ENCODE measurements around the gene NMT1. TPM values are rescaled to one million over a fixed set of nuclear protein-coding genes. Genes with fewer than 3 reads are reported as not detected.

The NMT1 gene
- total RNA-seq, 1 experiment from 2014 or later: 152 TPM

DNA sequence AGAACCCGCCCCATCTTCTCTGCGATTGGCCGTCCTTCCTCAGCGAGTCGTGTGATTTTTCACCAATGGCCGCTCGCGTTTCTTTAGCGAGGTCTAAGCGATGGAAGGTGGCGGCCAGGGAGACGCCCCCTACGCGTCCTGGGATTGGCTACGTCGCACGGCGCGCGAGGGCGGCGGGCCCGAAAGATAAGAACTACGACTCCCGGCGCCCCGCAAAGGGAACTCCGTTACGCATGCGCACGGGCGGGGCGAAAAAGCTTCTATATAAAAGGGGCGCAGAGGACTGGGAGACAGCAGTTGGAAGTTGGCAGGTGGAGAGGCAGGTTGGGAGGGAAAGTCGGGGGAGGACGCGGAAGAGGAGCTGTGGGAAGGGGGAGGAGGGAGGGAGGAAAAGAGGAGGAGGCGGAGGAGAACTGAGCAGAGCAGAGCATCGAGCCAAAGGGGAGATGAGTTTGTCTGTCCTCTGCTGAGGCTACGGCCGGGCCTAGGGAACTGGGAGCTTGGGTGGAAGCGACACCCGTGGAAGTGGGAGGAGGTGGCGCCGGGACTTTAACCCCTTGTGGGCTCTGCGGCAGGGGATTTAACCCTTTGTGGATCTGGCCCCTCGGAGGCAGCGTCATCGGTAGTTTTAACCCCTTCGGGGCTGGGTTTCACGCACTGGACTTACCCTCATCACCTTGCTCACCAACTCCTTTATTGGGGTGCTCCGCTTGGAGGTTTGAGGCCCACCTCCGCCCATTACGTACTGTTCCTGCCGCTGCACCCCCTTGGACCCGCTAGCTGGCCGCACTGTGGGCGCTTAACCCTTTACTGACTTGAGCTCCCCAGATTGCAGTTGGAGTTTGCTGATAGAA lies 87.3 kb downstream of the NMT1 start, which contains the start of gene HEXIM1 (continued):
- TF ChIP-seq, protein P1, sequence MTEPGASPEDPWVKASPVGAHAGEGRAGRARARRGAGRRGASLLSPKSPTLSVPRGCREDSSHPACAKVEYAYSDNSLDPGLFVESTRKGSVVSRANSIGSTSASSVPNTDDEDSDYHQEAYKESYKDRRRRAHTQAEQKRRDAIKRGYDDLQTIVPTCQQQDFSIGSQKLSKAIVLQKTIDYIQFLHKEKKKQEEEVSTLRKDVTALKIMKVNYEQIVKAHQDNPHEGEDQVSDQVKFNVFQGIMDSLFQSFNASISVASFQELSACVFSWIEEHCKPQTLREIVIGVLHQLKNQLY (CRISPR knock-in tag; IDR thresholded peaks at IDR 0.05): no peak
- TF ChIP-seq ZNF423 (CRISPR knock-in tag; IDR thresholded peaks at IDR 0.05): no peak
- TF ChIP-seq, protein P2, sequence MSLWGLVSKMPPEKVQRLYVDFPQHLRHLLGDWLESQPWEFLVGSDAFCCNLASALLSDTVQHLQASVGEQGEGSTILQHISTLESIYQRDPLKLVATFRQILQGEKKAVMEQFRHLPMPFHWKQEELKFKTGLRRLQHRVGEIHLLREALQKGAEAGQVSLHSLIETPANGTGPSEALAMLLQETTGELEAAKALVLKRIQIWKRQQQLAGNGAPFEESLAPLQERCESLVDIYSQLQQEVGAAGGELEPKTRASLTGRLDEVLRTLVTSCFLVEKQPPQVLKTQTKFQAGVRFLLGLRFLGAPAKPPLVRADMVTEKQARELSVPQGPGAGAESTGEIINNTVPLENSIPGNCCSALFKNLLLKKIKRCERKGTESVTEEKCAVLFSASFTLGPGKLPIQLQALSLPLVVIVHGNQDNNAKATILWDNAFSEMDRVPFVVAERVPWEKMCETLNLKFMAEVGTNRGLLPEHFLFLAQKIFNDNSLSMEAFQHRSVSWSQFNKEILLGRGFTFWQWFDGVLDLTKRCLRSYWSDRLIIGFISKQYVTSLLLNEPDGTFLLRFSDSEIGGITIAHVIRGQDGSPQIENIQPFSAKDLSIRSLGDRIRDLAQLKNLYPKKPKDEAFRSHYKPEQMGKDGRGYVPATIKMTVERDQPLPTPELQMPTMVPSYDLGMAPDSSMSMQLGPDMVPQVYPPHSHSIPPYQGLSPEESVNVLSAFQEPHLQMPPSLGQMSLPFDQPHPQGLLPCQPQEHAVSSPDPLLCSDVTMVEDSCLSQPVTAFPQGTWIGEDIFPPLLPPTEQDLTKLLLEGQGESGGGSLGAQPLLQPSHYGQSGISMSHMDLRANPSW (CRISPR knock-in tag; conservative IDR thresholded peaks at IDR 0.05; ENCODE audit: low read depth): no peak
- peak; percentile 95 for TF ChIP-seq ZNF416 (CRISPR knock-in tag; IDR thresholded peaks at IDR 0.05)
- peak; percentile 97 for TF ChIP-seq ZNF263 (CRISPR knock-in tag; IDR thresholded peaks at IDR 0.05; ENCODE audit: low read depth)
- TF ChIP-seq, protein P3, sequence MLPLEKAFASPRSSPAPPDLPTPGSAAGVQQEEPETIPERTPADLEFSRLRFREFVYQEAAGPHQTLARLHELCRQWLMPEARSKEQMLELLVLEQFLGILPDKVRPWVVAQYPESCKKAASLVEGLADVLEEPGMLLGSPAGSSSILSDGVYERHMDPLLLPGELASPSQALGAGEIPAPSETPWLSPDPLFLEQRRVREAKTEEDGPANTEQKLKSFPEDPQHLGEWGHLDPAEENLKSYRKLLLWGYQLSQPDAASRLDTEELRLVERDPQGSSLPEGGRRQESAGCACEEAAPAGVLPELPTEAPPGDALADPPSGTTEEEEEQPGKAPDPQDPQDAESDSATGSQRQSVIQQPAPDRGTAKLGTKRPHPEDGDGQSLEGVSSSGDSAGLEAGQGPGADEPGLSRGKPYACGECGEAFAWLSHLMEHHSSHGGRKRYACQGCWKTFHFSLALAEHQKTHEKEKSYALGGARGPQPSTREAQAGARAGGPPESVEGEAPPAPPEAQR (CRISPR knock-in tag; IDR thresholded peaks at IDR 0.05): no peak
- peak; percentile 96 for TF ChIP-seq NFATC4 (CRISPR knock-in tag; IDR thresholded peaks at IDR 0.05)
- TF ChIP-seq, protein P4, sequence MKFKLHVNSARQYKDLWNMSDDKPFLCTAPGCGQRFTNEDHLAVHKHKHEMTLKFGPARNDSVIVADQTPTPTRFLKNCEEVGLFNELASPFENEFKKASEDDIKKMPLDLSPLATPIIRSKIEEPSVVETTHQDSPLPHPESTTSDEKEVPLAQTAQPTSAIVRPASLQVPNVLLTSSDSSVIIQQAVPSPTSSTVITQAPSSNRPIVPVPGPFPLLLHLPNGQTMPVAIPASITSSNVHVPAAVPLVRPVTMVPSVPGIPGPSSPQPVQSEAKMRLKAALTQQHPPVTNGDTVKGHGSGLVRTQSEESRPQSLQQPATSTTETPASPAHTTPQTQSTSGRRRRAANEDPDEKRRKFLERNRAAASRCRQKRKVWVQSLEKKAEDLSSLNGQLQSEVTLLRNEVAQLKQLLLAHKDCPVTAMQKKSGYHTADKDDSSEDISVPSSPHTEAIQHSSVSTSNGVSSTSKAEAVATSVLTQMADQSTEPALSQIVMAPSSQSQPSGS (CRISPR knock-in tag; IDR thresholded peaks at IDR 0.05; ENCODE audit: borderline replicate concordance, low read depth): no peak
- TF ChIP-seq, protein P5, sequence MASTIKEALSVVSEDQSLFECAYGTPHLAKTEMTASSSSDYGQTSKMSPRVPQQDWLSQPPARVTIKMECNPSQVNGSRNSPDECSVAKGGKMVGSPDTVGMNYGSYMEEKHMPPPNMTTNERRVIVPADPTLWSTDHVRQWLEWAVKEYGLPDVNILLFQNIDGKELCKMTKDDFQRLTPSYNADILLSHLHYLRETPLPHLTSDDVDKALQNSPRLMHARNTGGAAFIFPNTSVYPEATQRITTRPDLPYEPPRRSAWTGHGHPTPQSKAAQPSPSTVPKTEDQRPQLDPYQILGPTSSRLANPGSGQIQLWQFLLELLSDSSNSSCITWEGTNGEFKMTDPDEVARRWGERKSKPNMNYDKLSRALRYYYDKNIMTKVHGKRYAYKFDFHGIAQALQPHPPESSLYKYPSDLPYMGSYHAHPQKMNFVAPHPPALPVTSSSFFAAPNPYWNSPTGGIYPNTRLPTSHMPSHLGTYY (CRISPR knock-in tag; IDR thresholded peaks at IDR 0.05): peak; percentile 91
- TF ChIP-seq PRRX2 (CRISPR knock-in tag; IDR thresholded peaks at IDR 0.05): peak; percentile 91
- TF ChIP-seq, protein P6, sequence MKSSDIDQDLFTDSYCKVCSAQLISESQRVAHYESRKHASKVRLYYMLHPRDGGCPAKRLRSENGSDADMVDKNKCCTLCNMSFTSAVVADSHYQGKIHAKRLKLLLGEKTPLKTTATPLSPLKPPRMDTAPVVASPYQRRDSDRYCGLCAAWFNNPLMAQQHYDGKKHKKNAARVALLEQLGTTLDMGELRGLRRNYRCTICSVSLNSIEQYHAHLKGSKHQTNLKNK (CRISPR knock-in tag; IDR thresholded peaks at IDR 0.05): peak; percentile 94

DNA sequence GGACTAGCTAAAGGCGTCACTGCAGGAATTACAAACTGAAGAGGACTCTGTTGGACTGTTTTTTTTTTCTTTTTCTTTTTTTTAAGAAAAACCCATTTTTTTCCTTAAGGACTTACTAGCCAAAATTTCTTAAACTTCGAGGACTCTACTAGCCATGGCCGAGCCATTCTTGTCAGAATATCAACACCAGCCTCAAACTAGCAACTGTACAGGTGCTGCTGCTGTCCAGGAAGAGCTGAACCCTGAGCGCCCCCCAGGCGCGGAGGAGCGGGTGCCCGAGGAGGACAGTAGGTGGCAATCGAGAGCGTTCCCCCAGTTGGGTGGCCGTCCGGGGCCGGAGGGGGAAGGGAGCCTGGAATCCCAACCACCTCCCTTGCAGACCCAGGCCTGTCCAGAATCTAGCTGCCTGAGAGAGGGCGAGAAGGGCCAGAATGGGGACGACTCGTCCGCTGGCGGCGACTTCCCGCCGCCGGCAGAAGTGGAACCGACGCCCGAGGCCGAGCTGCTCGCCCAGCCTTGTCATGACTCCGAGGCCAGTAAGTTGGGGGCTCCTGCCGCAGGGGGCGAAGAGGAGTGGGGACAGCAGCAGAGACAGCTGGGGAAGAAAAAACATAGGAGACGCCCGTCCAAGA lies 88.0 kb downstream of the NMT1 start:
- H3K27me3 Mint-ChIP-seq (ENCODE audit: low read depth): peaks cover 5% of the 10 kb centered on the region; the same call in 1 of the 2 replicates
- ChIA-PET CTCF (interaction anchor here (0.5 to 16.3 kb wide), 33 partner anchors 10 to 1034 kb away, joined by 3 to 531 read pairs (median 5); partner anchors contain the start of genes ACBD4, FMNL1, HEXIM2 and MAP3K14), POLR2A (interaction anchor here (0.5 to 6.1 kb wide), 34 partner anchors 8 to 503 kb away, joined by 3 to 242 read pairs (median 4); partner anchors contain the start of genes ACBD4, HEXIM2 and NMT1)
- peak overlapping the region; percentile 90 for H3K27ac Mint-ChIP-seq
- DNase-seq (ENCODE audit: low spot score): peak; percentile 90
- ATAC-seq: peak; percentile 27
- peaks cover 31% of the 10 kb centered on the region for H3K4me1 Mint-ChIP-seq
- no peaks in the 10 kb centered on the region; the same call in 1 of the 2 replicates for H3K36me3 Mint-ChIP-seq
- H3K4me3 Mint-ChIP-seq: peak overlapping the region; percentile 98
- H3K9me3 Mint-ChIP-seq: no peaks in the 10 kb centered on the region
- TF ChIP-seq GTF2I (CRISPR knock-in tag; conservative IDR thresholded peaks at IDR 0.05) (no peak), NR1H2 (CRISPR knock-in tag; IDR thresholded peaks at IDR 0.05) (no peak), ELF4 (CRISPR knock-in tag; IDR thresholded peaks at IDR 0.05; ENCODE audit: low read depth) (no peak), ZNF416 (CRISPR knock-in tag; IDR thresholded peaks at IDR 0.05) (no peak), JAZF1 (CRISPR knock-in tag; IDR thresholded peaks at IDR 0.05) (no peak), CREM (CRISPR knock-in tag; IDR thresholded peaks at IDR 0.05) (no peak)
- TF ChIP-seq, protein P7, sequence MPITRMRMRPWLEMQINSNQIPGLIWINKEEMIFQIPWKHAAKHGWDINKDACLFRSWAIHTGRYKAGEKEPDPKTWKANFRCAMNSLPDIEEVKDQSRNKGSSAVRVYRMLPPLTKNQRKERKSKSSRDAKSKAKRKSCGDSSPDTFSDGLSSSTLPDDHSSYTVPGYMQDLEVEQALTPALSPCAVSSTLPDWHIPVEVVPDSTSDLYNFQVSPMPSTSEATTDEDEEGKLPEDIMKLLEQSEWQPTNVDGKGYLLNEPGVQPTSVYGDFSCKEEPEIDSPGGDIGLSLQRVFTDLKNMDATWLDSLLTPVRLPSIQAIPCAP (CRISPR knock-in tag; IDR thresholded peaks at IDR 0.05): no peak
- TF ChIP-seq, protein P8, sequence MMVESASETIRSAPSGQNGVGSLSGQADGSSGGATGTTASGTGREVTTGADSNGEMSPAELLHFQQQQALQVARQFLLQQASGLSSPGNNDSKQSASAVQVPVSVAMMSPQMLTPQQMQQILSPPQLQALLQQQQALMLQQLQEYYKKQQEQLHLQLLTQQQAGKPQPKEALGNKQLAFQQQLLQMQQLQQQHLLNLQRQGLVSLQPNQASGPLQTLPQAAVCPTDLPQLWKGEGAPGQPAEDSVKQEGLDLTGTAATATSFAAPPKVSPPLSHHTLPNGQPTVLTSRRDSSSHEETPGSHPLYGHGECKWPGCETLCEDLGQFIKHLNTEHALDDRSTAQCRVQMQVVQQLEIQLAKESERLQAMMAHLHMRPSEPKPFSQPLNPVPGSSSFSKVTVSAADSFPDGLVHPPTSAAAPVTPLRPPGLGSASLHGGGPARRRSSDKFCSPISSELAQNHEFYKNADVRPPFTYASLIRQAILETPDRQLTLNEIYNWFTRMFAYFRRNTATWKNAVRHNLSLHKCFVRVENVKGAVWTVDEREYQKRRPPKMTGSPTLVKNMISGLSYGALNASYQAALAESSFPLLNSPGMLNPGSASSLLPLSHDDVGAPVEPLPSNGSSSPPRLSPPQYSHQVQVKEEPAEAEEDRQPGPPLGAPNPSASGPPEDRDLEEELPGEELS (CRISPR knock-in tag; IDR thresholded peaks at IDR 0.05): no peak
- TF ChIP-seq, protein P9, sequence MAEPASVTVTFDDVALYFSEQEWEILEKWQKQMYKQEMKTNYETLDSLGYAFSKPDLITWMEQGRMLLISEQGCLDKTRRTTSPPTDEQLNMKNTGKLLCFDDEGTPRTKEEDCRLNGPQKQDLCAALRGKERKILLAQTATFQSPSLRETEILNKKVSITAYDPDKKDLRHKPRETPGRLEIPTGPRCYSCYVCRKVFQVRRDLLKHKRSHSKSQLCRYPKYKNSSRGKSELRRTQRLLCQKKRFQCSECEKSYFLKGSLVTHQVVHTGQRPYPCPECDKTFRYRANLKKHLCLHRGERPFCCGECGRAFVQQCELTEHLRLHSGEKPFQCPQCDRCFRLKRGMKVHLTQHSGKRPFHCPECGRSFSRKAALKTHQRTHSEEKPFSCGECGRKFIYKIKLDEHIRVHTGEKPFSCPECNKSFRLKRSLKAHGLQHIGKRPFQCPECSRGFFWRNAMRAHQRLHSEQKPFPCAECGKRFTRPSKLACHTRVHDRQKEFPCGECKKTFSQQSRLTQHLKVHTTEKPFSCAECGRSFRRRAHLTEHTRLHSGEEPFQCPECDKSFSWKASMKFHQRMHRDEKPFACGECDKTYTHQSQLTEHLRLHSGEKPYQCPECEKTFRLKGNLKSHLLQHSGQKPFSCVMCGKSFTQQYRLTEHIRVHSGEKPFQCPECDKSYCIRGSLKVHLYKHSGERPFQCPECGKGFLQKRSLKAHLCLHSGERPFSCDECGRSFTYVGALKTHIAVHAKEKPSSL (CRISPR knock-in tag; conservative IDR thresholded peaks at IDR 0.05): no peak
